HCT116 (cell line): Measurements from ENCODE around the gene MAP1LC3B. TPM values are rescaled to one million over a fixed set of nuclear protein-coding genes. Genes with fewer than 3 reads are reported as not detected.

Source experiments
- ATAC-seq: fragments of 200-7000 bp; cut with Tn5 transposase; 2 replicates; pipeline ENCODE4 v1.9.1; 2020; ENCODE audit warnings: mild to moderate bottlenecking, moderate library complexity
- BruUV-seq: library from RNA; stranded (reverse); fragments of 400-500 nt; replicated peaks from 2 replicates; lab custom pipeline; 2021; lab: Mats Ljungman, UMichigan
- CTCF ChIA-PET: fragments of 300-600 bp; sonication (Branson Sonifier 250); formaldehyde crosslinking; loops from one replicate; lab custom pipeline; 2021; ENCODE audit warnings: antibody characterized with exemption; lab: Charles Lee
- POLR2A ChIA-PET: fragments of 300-600, 350-600 bp; sonication (Branson Sonifier 250); formaldehyde crosslinking; loops from one replicate; lab custom pipeline; 2021; ENCODE audit warnings: antibody characterized with exemption; lab: Charles Lee
- RAD21 ChIA-PET, 2 experiments: fragments of 300-600 bp; sonication (Branson Sonifier 250); formaldehyde crosslinking; loops; one replicate each; lab custom pipeline; 2023; ENCODE audit warnings: low total read pairs in 2 of 2; ENCODE audit not compliant: uncharacterized antibody in 2 of 2, unreplicated experiment in 2 of 2, low non-redundant PET in 1 of 2; lab: Charles Lee
- DNase-seq: peaks from one replicate; pipeline ENCODE4 v3.0.0-alpha.2; 2010; ENCODE audit warnings: low read depth, low spot score
- H2AFZ ChIP-seq: fragments of 200-600 bp; shearing (Covaris generic), sonication (generic); 2 replicates; pipeline ENCODE4 v1.6.1; 2017; ENCODE audit warnings: low read depth, mixed run types, mixed read lengths, antibody characterized with exemption, low read length; ENCODE audit not compliant: poor library complexity, severe bottlenecking
- H3K27ac ChIP-seq: 2 replicates; pipeline ENCODE4 v1.5.1; 2012; ENCODE audit warnings: low read depth, low read length
- H3K27me3 ChIP-seq: fragments of 200-600 bp; sonication (generic); 2 replicates; pipeline ENCODE4 v1.6.1; 2016; ENCODE audit warnings: mixed run types, low read length, mixed read lengths; ENCODE audit not compliant: insufficient read depth
- H3K36me3 ChIP-seq, 2 experiments: fragments of 200-500 bp in 1 of 2; fragments of 200-600 bp in 1 of 2; sonication (Bioruptor generic) in 1 of 2; sonication (generic) in 1 of 2; 2 replicates each; pipeline versions ENCODE4 v1.5.1 to v1.6.1; 2014 to 2016; ENCODE audit warnings: low read length in 2 of 2, inconsistent platforms in 1 of 2, mixed read lengths in 1 of 2, mixed run types in 1 of 2; ENCODE audit not compliant: insufficient read depth in 2 of 2, control insufficient read depth in 1 of 2
- H3K4me1 ChIP-seq, 2 experiments: fragments of 200-600 bp in 1 of 2; sonication (generic) in 1 of 2; 2 replicates each; pipeline versions ENCODE4 v1.5.1 to v1.6.1; 2012 to 2017; ENCODE audit warnings: low read length in 2 of 2, inconsistent platforms in 1 of 2, mild to moderate bottlenecking in 1 of 2, mixed read lengths in 1 of 2, mixed run types in 1 of 2, moderate library complexity in 1 of 2; ENCODE audit not compliant: insufficient read depth in 2 of 2, control insufficient read depth in 1 of 2
- H3K4me2 ChIP-seq: fragments of 200-600 bp; sonication (generic); 2 replicates; pipeline ENCODE4 v1.6.1; 2017; ENCODE audit warnings: mixed run types, low read length, mixed read lengths
- H3K4me3 ChIP-seq, 2 experiments: fragments of 200-600 bp in 1 of 2; sonication (generic) in 1 of 2; replicated peaks in 1 of 2; 2 replicates each; pipeline ENCODE4 v1.5.1; 2011 to 2016; ENCODE audit warnings: low read length in 2 of 2, control low read depth in 1 of 2, low read depth in 1 of 2, mild to moderate bottlenecking in 1 of 2, mixed read lengths in 1 of 2, mixed run types in 1 of 2
- H3K79me2 ChIP-seq: fragments of 200-600 bp; sonication (generic); 2 replicates; pipeline ENCODE4 v1.6.1; 2017; ENCODE audit warnings: mild to moderate bottlenecking, mixed run types, low read length, moderate library complexity, mixed read lengths; ENCODE audit not compliant: insufficient read depth
- H3K9ac ChIP-seq: fragments of 200-600 bp; sonication (generic); 2 replicates; pipeline ENCODE4 v1.6.1; 2016; ENCODE audit warnings: low read length, mixed read lengths
- H3K9me2 ChIP-seq: fragments of 200-600 bp; sonication (generic), shearing (Covaris generic); 2 replicates; pipeline ENCODE4 v1.6.1; 2017; ENCODE audit warnings: mixed run types, mild to moderate bottlenecking, moderate library complexity; ENCODE audit not compliant: insufficient read depth
- H3K9me3 ChIP-seq, 2 experiments: fragments of 200-500 bp in 1 of 2; fragments of 200-600 bp in 1 of 2; sonication (Bioruptor generic) in 1 of 2; sonication (generic) in 1 of 2; 2 replicates each; pipeline ENCODE4 v1.6.1; 2014 to 2017; ENCODE audit warnings: low read length in 2 of 2, mixed read lengths in 2 of 2, inconsistent platforms in 1 of 2, low read depth in 1 of 2, mild to moderate bottlenecking in 1 of 2, mixed run types in 1 of 2, moderate library complexity in 1 of 2; ENCODE audit not compliant: control insufficient read depth in 1 of 2, insufficient read depth in 1 of 2
- H4K20me1 ChIP-seq: fragments of 200-600 bp; sonication (generic), shearing (Covaris generic); 2 replicates; pipeline ENCODE4 v1.6.1; 2017; ENCODE audit warnings: mixed run types, mild to moderate bottlenecking, moderate library complexity; ENCODE audit not compliant: insufficient read depth
- ATF3 ChIP-seq: IDR thresholded peaks from 2 replicates; pipeline ENCODE4 v1.6.1; 2012
- CBX3 ChIP-seq: IDR thresholded peaks from 2 replicates; pipeline ENCODE4 v1.6.1; 2012; ENCODE audit warnings: low read depth
- EGR1 ChIP-seq: IDR thresholded peaks from 2 replicates; pipeline ENCODE4 v1.6.1; 2012; ENCODE audit warnings: low read depth
- ELF1 ChIP-seq: IDR thresholded peaks from 2 replicates; pipeline ENCODE4 v1.6.1; 2012; ENCODE audit warnings: low read depth, borderline replicate concordance
- EZH2phosphoT487 ChIP-seq: fragments of 200-600 bp; IDR thresholded peaks from 2 replicates; pipeline ENCODE4 v1.6.1; 2018; ENCODE audit warnings: antibody characterized with exemption, borderline replicate concordance
- MAX ChIP-seq: IDR thresholded peaks from 2 replicates; pipeline ENCODE4 v1.6.1; 2012
- POLR2AphosphoS5 ChIP-seq: IDR thresholded peaks from 2 replicates; pipeline ENCODE4 v1.6.1; 2011; ENCODE audit warnings: mild to moderate bottlenecking, low read depth, low read length, moderate library complexity
- REST ChIP-seq: IDR thresholded peaks from 2 replicates; pipeline ENCODE4 v1.6.1; 2012; ENCODE audit warnings: low read depth
- TCF7L2 ChIP-seq: IDR thresholded peaks from 2 replicates; pipeline ENCODE4 v1.7.0; 2011; ENCODE audit warnings: borderline replicate concordance, inconsistent platforms; ENCODE audit not compliant: insufficient read depth, insufficient read length; ENCODE audit errors: extremely low read depth
- ZBTB33 ChIP-seq: IDR thresholded peaks from 2 replicates; pipeline ENCODE4 v1.6.1; 2011; ENCODE audit warnings: mild to moderate bottlenecking, low read length, moderate library complexity; ENCODE audit not compliant: insufficient replicate concordance; ENCODE audit errors: extremely low read depth
- ZFX ChIP-seq: fragments of 450-650 bp; IDR thresholded peaks from 2 replicates; pipeline ENCODE4 v1.6.1; 2017
- intact Hi-C: fragments of 100-400 bp; cut with micrococcal nuclease; formaldehyde crosslinking; loops from 2 replicates; pipeline ENCODE4 v1.10.0; 2022
- total RNA-seq: library from RNA; stranded (reverse); gene quantifications from one replicate; pipeline ENCODE4 v1.2.1, GENCODE V29; 2021; ENCODE audit not compliant: unreplicated experiment

Gene MAP1LC3B
- total RNA-seq, 1 experiment from 2014 or later, result 93.8 TPM

DNA sequence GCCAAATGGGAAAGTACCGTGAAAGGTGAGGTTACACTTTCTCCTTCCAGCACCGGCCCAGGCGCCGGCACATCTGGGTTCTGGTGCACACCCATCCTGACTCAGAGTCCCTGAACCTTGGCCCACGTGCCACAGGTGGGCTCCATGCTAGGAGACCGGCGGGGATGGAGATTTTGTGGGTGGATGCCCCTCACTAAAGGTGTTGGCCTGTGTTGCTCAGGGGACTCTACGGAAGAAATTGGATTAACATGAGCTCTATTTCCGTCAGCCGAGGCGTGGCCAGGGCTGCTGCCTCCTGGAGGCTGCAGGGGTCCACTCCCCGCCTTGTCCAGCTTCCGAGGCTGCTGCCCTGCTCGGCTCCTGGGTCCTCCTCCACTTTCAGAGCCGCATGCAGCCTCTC lies 39.3 kb upstream of the MAP1LC3B start:
- peaks cover 2 to 12% of the 10 kb centered on the region in 2 experiments; a peak in 2 of 4 replicates for H3K36me3 ChIP-seq
- H3K4me2 ChIP-seq, result no peak overlapping the region
- no peak overlapping the region for H3K9ac ChIP-seq
- ChIA-PET POLR2A (no interaction called here), RAD21 (no interaction called here), CTCF (no interaction called here)
- no peaks in the 10 kb centered on the region for H3K9me3 ChIP-seq
- H3K4me1 ChIP-seq, result no peaks in the 10 kb centered on the region
- BruUV-seq, result no TSS peak
- intact Hi-C loops, result no loop called here
- H3K79me2 ChIP-seq, result peaks cover 30% of the 10 kb centered on the region; the same call in 1 of the 2 replicates
- H2AFZ ChIP-seq, result no peak overlapping the region
- no peak overlapping the region for H3K27ac ChIP-seq
- TF ChIP-seq POLR2AphosphoS5 (no peak), ZBTB33 (no peak), CBX3 (no peak), TCF7L2 (no peak), REST (no peak), EZH2phosphoT487 (no peak), EGR1 (no peak), ATF3 (no peak), ZFX (no peak), MAX (no peak), ELF1 (no peak)
- H3K9me2 ChIP-seq, result no peaks in the 10 kb centered on the region
- DNase-seq (no peak), ATAC-seq (no peak)
- H3K27me3 ChIP-seq, result no peaks in the 10 kb centered on the region
- no peaks in the 10 kb centered on the region; the same call in 1 of the 2 replicates for H4K20me1 ChIP-seq
- H3K4me3 ChIP-seq, result no peak overlapping the region
